KOPT-K1 (cell line): ENCODE results near the gene SLC25A12.
A peak's percentile ranks its signal among the peaks of the same experiment; 100 is the strongest.

ENCODE experiments used
- H3K27ac ChIP-seq: fragments of 200-600 bp; sonication (generic); 2 replicates; pipeline ENCODE4 v1.5.1; 2016; ENCODE audit warnings: antibody characterized with exemption, mild to moderate bottlenecking, low read depth, low read length; ENCODE audit not compliant: poor library complexity, severe bottlenecking
- H3K36me3 ChIP-seq: fragments of 200-600 bp; sonication (generic); 2 replicates; pipeline ENCODE4 v1.5.1; 2017; ENCODE audit warnings: antibody characterized with exemption, mild to moderate bottlenecking, low read length, moderate library complexity; ENCODE audit not compliant: insufficient read depth
- H3K9me3 ChIP-seq: fragments of 200-600 bp; sonication (generic); 2 replicates; pipeline ENCODE4 v1.5.1; 2017; ENCODE audit warnings: antibody characterized with exemption, low read length, mild to moderate bottlenecking; ENCODE audit not compliant: insufficient read depth, poor library complexity, severe bottlenecking

Gene SLC25A12

GRCh38 chr2:171893824-171894611 is at the start of gene SLC25A12:
SLC25A12 (minus strand) TSS chr2:171894244; CDS start chr2:171894214, 30 bp downstream.
- H3K36me3 ChIP-seq: peaks cover 21% of the 10 kb centered on the region; the same call in 1 of the 2 replicates
- peak within 1 kb of the TSS; percentile 79 for H3K27ac ChIP-seq
- peaks cover 7% of the 10 kb centered on the region for H3K9me3 ChIP-seq

GRCh38 chr2:171941316-171941699 is 47.3 kb upstream of the SLC25A12 start:
- H3K9me3 ChIP-seq: no peaks in the 10 kb centered on the region
- H3K36me3 ChIP-seq: peaks cover 33% of the 10 kb centered on the region; the same call in 1 of the 2 replicates
- no peak overlapping the region for H3K27ac ChIP-seq

- Histone ChIP-seq H3K9me3 (no peaks in the 10 kb centered on the region), H3K27ac (no peak overlapping the region), H3K36me3 (peaks cover 33% of the 10 kb centered on the region; the same call in 1 of the 2 replicates)
Observed at GRCh38 chr2:171939743-171940071, 45.7 kb upstream of the SLC25A12 start.

- H3K36me3 ChIP-seq: peaks cover 37% of the 10 kb centered on the region; the same call in 1 of the 2 replicates
- H3K27ac ChIP-seq: no peak overlapping the region
- H3K9me3 ChIP-seq: no peaks in the 10 kb centered on the region
Observed at GRCh38 chr2:171939058-171939742, 45.2 kb upstream of the SLC25A12 start.

GRCh38 chr2:171930385-171930784 is 36.3 kb upstream of the SLC25A12 start:
- Histone ChIP-seq H3K27ac (no peak overlapping the region), H3K36me3 (peaks cover 79% of the 10 kb centered on the region), H3K9me3 (no peaks in the 10 kb centered on the region)

- H3K9me3 ChIP-seq: no peaks in the 10 kb centered on the region
- H3K27ac ChIP-seq: no peak overlapping the region
- H3K36me3 ChIP-seq: peaks cover 55% of the 10 kb centered on the region
Observed at GRCh38 chr2:171924170-171924942, 30.3 kb upstream of the SLC25A12 start.

GRCh38 chr2:171923206-171923605 is 29.2 kb upstream of the SLC25A12 start:
- H3K9me3 ChIP-seq: no peaks in the 10 kb centered on the region
- peak overlapping the region; percentile 84 for H3K27ac ChIP-seq
- peaks cover 43% of the 10 kb centered on the region for H3K36me3 ChIP-seq

- peak within 1 kb of the TSS; percentile 84 for H3K27ac ChIP-seq
- H3K9me3 ChIP-seq: no peaks in the 10 kb centered on the region
- H3K36me3 ChIP-seq: peaks cover 36% of the 10 kb centered on the region
Observed at GRCh38 chr2:171922230-171923022, 28.4 kb upstream of the SLC25A12 start, which contains the start of gene HAT1. HAT1 (plus strand) TSS chr2:171922461; CDS start chr2:171922501, 40 bp downstream.

- peak overlapping the region; percentile 84 for H3K27ac ChIP-seq
- peaks cover 30% of the 10 kb centered on the region for H3K36me3 ChIP-seq
- no peaks in the 10 kb centered on the region for H3K9me3 ChIP-seq
Observed at GRCh38 chr2:171921970-171922229, 27.9 kb upstream of the SLC25A12 start.

GRCh38 chr2:171919453-171919852 is 25.4 kb upstream of the SLC25A12 start:
- Histone ChIP-seq H3K27ac (no peak overlapping the region), H3K36me3 (peaks cover 6% of the 10 kb centered on the region), H3K9me3 (no peaks in the 10 kb centered on the region)

GRCh38 chr2:171913517-171913916 is 19.5 kb upstream of the SLC25A12 start:
- Histone ChIP-seq H3K9me3 (no peaks in the 10 kb centered on the region), H3K36me3 (no peaks in the 10 kb centered on the region), H3K27ac (no peak overlapping the region)

- no peak overlapping the region for H3K27ac ChIP-seq
- H3K36me3 ChIP-seq: no peaks in the 10 kb centered on the region
- no peaks in the 10 kb centered on the region for H3K9me3 ChIP-seq
Observed at GRCh38 chr2:171910494-171910893, 16.4 kb upstream of the SLC25A12 start.

GRCh38 chr2:171909266-171909665 is 15.2 kb upstream of the SLC25A12 start:
- H3K36me3 ChIP-seq: no peaks in the 10 kb centered on the region
- no peaks in the 10 kb centered on the region for H3K9me3 ChIP-seq
- H3K27ac ChIP-seq: no peak overlapping the region

GRCh38 chr2:171908235-171908634 is 14.2 kb upstream of the SLC25A12 start:
- Histone ChIP-seq H3K36me3 (no peaks in the 10 kb centered on the region), H3K27ac (no peak overlapping the region), H3K9me3 (no peaks in the 10 kb centered on the region)
